HG03575 (cell line): ENCODE measurements around the gene MYH4.

Experiments
- ATAC-seq: cut with Tn5 transposase; IDR thresholded peaks from one replicate; pipeline ENCODE4 v1.9.1; 2021; ENCODE audit not compliant: unreplicated experiment, insufficient number of reproducible peaks, low FRiP score; ENCODE audit errors: extremely low read depth

Gene MYH4

DNA sequence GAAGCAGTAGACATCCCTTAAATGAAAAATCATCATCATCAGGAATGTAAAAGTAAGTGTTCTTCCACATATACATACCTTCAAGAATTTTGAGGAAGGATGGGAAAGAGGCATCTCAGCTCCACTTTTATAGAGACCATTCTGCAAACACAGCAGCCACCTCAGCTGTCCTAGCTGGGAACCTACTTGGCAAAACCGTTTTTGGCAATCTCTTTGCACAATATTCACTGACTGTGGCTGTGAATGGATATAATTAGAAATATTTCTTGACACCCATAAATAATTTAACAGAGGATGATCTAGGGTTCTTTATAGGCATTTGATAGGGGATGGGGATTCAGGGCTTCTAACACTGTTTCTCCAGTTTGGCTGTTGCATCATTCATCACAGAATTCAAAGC lies at the start of gene MYH4:
TSS of gene MYH4 (minus strand) at position 101 of the 400 bp plus-strand sequence. CDS start 2,814 bp downstream, outside the sequence.
- no peak for ATAC-seq

DNA sequence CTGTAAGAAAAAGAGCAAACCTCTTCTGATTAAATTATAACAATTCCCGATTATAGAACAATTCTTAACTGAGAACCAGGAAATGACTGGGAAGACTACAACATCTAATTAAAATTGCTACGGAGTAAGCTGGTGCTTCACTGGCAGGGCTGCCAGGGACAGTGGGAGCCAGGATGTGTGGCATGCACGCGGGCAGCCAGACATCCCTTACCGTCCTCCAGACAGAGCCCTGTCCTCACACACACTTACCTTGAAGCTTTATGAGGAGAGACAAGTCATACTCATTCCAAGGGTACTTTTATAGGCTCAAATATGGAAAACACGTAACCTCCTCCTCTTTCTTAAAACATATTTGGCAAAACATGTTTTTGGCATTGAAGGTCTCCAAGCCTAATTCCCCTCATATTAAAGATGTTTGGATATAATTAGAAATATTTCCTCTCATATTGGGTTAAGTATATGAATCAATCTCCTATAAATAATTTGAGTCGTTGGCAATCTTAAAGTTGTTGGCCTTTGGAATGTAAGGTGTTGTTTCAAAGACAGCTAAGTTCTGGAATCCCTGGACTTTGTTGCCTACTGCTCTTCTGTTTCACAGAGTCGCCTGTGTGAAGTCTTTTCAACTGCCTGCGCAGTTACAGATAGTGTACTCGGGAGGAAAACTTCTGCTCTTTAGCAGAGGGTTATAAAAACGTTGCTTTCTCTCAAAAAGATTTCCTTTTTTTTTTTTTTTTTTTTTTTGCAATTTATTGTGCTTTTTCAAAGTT lies 49.1 kb upstream of the MYH4 start, which contains the start of gene MYH1:
TSS of gene MYH1 (minus strand) at position 272 of the 767 bp plus-strand sequence. CDS start 1,900 bp downstream, outside the sequence.
- ATAC-seq = no peak

DNA sequence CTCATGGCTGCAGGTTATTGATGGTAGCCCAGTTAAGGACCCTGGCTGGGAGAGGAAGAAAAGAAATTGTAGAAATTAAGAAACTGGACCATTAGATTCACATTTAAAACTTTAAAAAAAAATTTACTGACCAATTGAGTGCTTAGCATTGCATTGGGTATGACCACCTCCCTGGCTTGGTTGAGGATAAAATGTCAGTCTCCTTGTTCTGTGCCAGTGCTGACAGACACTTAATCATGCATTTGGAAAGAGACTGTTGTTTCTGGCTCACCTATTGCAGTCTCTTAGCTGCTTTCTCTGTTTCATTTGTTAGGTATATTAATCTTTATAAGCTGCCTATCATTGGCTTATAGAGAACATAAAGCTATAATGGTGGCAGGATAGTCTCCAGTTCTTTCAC lies 47.3 kb upstream of the MYH4 start:
- no peak for ATAC-seq

DNA sequence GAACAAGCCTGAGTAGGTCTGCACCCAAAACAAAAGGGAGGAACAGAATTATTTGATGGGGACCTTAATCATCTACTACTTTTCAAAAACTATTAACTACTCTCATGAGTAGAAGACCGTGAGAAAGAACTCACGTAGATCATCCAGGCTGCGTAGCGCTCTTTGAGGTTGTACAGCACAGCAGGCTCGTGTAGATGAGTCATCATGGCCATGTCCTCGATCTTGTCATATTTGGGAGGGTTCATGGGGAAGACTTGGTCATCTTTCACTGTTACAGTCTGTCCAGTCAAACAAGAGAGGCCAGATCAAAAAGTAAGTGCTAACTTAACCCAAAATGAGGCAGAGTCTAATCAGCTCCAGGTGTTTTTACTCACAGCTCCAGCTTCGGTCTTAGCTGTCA lies 46.7 kb upstream of the MYH4 start:
- no peak for ATAC-seq

DNA sequence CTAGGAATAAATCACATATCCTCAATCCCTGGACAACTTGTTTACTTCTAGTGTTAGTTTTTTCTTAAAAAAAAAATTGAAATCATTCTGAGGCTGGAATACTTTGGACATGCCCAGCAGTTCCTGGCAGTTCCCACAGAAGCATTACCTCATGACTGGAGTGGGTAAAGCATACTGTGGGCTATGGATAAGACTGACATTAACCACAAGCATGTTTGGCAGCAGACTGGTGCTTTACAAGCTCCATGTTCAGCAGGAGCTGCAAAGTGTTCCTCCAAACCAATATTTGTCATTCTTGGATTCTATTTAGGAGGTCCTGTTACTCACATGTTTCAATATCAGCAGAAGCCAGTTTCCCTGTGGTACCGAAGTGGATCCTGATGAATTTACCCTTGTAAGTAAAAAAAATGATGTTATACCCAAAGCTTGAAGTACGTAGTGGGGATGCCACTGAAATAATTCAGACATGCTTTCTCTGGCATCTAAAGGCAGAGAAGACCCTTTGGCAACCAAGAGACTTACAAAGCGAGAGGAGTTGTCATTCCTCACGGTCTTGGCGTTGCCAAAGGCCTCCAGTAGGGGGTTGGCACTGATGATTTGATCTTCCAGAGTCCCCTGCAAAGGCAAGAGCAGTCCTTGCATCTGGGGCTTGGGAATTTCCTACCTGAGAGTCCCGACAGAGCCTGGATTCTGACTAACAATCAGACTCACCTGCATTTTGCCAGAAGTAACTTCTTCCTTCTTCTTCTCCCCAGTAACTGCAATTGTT lies 44.1 kb upstream of the MYH4 start:
- ATAC-seq = no peak

DNA sequence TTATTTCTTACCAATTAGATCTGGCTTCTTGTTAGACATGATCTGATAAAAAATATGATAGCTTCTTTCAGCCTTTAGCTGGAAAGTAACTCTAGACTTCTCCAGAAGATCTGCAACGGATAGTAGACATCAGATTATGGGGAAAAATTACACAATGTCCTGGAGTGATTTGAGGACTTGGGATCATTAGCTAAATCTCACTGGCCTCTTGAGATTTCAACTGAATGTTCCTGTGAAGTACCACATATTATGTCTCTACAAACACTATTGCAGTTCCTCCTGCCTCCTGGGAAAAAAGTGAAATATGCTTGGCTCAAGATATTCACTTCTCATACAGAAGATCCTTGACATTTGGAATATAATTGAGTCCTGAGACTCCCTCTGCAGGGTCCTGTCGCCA lies 43.5 kb upstream of the MYH4 start:
- ATAC-seq = no peak

DNA sequence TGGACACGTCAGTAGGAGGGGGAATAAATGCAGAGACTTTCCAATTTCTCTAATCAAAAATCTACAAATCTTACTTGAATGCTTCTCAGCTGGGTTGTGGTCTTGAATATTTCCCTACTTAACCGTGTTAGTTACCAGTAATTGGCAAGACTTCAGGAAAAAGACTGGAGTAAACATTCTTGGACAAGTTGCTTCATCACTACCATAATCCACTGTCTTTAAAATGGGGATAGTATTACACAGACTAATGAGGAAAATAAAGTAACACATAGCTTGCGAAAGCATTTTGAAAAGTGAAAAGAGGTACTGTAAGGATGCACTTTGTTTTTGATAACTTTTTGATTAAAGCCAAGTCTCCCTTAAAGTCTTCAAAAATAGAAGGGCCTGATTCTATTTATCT lies 30.6 kb upstream of the MYH4 start:
- ATAC-seq = no peak

DNA sequence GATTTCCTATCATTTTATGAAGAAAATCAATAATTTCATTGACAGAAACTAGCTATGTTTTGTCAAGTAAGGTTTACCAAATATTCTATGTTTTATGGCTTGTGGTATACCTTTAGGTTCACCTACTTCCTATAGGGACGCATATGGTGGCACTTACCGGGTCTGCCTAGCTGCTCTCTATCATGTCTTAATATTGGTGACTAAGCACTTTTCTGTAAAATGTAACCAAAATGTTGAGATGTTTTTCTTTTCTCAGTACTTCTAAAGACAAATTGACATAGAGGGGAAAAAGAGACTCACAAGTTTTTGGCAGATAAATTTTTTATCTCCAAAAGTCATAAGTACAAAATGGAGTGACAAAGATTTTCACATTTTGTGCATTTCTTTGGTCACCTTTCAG lies 22.6 kb upstream of the MYH4 start:
- no peak for ATAC-seq

DNA sequence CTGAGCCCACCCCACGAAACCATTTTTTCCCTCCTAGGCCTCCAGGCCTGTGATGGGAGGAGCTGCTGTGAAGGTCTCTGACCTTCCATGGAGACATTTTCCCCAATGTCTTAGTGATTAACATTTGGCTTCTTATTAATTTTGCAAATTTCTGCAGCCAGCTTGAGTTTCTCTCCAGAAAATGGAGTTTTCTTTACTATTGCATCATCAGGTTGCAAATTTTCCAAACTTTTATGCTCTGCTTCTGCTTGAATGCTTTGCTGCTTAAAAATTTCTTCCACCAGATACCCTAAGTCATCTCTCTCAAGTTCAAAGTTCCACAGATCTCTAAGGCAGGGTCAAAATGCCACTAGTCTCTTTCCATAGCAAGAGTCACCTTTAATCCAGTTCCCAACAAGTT lies 12.9 kb upstream of the MYH4 start:
- no peak for ATAC-seq

DNA sequence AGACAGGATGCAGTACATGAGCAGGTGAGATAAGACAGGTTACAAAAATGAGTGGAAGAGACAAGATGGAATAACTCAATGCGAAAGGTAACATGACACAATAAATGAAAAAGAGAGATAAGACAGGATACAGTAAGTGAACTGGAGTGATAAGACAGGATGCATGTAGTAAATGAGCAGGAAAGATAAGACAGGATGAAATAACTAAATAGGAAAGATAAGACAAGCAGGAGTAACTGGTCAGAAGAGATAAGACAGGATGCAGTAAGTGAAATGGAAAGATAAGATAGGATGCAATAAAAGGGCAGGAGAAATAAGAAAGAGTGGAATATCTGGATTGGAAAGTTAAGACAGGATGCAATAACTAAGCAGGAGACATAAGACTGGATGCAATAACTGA lies 8.3 kb upstream of the MYH4 start:
- ATAC-seq = no peak

DNA sequence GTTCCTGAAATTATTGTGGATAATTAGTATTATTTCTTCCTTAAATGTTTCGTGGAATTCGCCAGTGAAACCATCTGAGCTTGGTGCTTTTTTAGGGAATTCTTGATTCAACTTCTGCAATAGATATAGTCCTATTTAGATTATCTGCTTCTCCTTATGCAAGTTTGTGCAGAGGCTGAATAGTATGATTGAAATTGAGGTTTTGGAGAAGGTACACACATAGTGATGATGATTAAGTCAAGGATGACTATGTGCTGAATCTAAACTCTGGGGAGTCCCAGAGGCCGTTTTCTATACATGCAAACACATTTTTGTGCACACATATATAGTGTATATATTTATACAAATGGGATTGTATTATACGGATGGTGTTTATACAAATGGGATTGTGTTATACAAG lies 5.2 kb upstream of the MYH4 start:
- ATAC-seq = no peak

DNA sequence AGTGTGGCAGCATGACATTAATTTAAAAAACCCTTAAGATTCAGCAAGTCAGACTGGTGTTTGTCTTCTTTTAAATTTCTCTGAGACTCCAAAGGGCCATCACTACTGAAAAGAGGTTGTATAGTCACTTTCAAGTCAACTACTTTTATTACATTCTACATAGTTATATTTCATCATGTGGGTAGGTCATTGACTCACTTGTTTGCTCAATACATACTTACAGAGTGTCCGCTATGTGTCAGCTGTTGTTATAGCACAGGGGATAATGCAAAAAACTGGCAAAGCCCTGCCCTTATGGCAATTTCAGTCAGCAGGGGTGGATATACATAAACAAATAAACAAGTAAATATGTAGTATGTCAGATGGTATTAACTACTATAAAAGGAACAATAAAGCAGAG lies 2.5 kb upstream of the MYH4 start:
- no peak for ATAC-seq

DNA sequence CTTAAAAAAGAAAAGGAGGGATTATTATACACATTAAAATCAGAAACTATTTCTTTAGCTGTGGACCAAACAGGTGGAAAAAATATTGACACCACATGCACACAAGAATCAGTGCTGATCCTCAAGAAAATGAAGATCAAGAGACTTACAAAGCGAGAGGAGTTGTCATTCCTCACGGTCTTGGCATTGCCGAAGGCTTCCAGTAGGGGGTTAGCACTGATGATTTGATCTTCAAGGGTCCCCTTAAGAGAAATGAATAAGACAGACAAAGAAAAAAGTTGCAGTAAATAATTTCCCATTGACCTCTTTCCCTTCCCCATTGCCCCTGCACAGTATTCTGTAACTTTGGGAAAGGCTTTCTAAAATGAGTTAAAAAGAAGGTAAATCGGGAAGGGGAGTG lies 6.0 kb downstream of the MYH4 start:
- no peak for ATAC-seq

DNA sequence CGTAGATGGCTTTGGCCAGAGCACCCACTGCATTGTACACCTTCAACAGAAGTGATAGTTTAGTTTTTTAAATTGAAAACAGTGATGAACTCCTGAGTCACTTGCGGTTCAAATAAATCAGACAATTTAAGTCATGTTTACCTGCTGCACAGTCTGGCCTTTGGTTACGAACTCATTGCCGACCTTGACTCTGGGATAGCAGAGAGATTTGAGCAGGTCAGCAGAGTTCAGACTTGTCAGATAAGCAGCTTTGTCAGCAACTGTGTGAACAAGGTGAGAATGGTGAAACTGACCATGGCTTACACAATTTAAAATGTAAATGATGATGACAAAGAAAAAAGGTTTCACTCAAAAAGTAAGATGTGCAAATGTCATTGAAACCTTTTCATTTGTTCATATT lies 9.3 kb downstream of the MYH4 start:
- no peak for ATAC-seq

DNA sequence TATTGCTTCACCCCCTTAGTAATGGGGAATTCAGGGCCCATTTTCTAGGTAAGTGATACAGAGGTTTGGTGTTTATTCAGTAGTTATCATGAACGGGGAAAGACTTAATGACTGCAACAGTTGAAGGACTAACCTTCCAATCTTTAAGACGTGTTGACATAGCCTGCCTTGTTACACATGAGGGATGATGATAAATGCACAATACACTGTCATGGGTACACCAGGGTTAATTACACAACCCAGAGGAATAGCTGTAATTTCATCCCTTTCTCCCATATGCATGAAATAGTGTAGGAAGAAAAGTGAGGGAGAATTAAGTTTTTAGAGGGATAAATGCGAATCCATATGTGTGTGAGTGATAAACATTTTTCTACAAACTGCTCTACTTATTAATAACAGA lies 10.7 kb downstream of the MYH4 start:
- ATAC-seq = no peak

DNA sequence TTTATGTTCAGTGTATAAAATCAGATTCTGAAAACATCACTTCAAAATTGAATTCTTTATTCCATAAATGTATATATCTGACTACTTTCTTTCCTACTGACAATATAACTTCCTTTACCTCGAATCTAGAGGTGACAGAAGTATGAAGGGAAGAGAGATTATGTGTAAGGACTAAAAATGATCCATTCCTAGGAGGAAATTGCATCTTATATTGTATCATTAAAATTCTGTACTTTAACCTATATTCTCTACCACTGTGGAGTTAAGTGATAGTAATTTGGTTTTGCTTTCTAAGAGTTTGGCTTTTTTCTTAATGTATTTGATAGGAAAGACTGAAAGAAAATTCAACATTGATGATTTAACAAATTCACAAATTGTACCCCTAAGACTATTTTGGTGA lies 11.4 kb downstream of the MYH4 start:
- no peak for ATAC-seq

DNA sequence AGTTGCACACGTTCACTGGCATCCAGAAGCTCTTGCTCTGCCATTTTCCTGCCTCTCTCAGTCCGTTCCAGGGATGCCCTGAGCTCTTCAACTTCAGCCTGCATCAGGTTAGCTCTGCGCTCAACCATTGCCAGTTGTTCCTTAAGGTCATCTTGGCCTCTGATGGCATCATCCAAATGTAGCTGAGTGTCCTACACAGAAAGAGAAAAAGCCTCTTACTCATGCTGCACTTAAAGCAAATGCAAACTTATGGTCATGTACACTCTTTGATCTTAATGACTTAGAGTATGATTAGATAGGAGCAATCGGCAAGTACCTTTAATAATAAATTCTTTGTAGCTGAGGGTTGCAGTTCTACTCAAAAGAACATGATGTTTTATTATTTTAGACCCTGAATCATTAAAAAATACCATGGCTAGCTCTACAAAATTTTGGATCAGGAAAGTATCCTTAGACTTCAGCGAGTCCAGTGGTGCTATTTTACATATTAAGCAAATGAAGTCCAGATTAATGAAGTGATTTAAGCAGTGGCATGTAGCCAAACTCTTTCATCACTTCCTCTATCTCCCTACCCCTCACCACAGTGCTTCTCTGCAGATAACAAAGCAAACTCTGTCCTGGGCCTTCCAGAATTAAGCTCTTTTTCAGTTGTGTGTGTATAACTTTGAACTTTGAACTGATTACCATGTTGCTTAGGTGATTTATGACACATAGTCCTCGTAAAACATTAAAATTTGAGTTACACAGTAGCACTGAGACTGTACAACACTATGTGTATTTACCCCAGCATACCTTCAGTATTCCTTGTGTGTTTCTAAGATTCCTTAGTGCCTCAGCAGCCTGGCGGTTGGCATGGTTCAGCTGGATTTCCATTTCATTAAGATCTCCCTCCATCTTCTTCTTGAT lies 22.1 kb downstream of the MYH4 start:
- no peak for ATAC-seq

DNA sequence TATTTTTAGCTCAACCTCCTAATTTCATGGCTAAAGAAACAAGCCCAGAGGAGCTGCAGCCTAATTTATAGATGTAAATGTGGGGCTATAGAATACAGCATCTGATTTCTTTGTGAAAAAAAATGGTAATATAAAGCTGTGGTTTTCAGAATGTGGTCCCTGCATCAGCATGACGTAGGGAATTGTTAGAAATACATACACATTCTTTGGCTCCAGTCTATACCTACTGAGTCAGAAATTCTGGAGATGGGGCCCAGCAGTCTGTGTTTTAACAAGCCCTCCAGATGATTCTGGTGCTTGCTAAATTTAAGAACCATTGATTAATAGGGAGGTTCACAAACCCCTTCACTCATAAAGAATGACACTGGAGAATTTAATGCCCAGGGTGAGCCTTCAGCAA lies 29.5 kb downstream of the MYH4 start:
- no peak for ATAC-seq

DNA sequence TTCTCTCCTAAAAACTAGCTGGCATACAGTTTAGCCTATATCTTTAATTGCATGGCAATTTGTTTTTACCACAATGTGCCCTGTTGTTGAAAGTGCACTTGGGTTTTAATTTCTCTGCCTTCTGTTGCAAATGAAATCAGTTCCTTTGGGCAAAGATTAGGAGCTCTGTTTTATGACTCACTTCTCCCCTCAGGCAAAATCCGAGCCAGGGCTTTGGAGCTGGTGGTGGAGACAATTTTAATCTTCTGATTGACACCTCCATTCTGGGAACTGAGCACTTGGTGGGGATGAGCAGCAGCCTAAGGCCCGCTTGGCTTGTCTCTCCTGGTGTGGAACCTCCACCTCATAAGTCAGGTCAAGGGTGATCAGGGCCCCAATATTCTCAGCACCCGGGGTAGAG lies 34.3 kb downstream of the MYH4 start:
- no peak for ATAC-seq
